ENCODE measurements around the gene PTCD2.

GRCh38 chr5:72415616-72416325 lies 95.6 kb downstream of the PTCD2 start:
- TF ChIP-seq, protein P1, sequence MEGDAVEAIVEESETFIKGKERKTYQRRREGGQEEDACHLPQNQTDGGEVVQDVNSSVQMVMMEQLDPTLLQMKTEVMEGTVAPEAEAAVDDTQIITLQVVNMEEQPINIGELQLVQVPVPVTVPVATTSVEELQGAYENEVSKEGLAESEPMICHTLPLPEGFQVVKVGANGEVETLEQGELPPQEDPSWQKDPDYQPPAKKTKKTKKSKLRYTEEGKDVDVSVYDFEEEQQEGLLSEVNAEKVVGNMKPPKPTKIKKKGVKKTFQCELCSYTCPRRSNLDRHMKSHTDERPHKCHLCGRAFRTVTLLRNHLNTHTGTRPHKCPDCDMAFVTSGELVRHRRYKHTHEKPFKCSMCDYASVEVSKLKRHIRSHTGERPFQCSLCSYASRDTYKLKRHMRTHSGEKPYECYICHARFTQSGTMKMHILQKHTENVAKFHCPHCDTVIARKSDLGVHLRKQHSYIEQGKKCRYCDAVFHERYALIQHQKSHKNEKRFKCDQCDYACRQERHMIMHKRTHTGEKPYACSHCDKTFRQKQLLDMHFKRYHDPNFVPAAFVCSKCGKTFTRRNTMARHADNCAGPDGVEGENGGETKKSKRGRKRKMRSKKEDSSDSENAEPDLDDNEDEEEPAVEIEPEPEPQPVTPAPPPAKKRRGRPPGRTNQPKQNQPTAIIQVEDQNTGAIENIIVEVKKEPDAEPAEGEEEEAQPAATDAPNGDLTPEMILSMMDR (IDR thresholded peaks at IDR 0.05): no peak
- TF ChIP-seq POLR2A (IDR thresholded peaks at IDR 0.05): no peak

Measured in esophagus squamous epithelium (tissue), 4 donors.